Upper lobe of left lung (tissue), 4 donors: Measurements from ENCODE around the gene GTPBP6.

ENCODE experiments used
- CTCF ChIP-seq, 6 experiments: fragments of 450-650 bp in 4 of 6; fragments of 200-600 bp in 2 of 6; sonication (generic) in 2 of 6; IDR thresholded peaks; one replicate each; pipeline ENCODE4 v1.5.1; 2016 to 2019; ENCODE audit warnings: antibody characterized with exemption in 6 of 6
- POLR2A ChIP-seq, 4 donors: fragments of 450-650 bp; IDR thresholded peaks; one replicate each; pipeline ENCODE4 v1.5.1; 2016 to 2017; ENCODE audit warnings: antibody characterized with exemption in 4 of 4, mild to moderate bottlenecking in 2 of 4

DNA sequence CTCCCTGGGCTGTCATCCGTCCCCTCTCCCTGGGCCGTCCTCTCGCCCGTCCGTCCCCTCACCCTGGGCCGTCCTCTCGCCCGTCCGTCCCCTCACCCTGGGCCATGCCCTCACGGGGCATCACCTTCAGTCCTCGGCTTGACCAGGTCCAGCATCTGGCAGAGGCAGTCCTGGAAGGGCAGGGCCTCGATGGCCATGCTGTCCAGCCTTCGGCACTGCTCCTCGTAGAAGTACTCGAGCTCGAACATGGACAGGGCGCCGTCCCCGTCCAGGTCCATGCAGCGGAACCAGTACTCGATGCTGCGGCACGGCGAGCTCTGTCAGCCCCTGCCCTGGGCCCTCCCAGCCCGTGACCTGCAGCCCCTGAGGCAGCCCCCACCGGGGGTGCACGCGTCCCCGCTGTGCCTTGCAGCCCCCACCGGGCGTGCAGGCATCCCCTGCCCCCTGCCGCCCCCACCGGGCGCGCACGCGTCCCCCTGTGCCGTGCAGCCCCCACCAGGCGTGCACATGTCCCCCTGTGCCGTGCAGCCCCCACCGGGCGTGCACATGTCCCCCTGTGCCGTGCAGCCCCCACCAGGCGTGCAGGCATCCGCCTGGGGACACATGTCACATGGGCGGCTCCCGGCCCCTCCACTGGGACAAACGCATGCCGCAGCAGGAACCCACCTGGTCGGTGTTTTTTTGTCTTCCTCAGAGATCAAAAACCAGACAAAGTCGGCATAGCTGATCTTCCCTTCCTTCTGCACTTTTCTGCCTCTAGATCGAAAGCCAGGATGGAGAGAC lies 22.2 kb upstream of the GTPBP6 start:
- no peak for TF ChIP-seq CTCF (IDR thresholded peaks at IDR 0.05)
- TF ChIP-seq POLR2A (IDR thresholded peaks at IDR 0.05) = no peak
